IPS-15b (cell line): ENCODE results near the gene MTCL3.
"Not testable (repeated sequence)": the region's sequence is repeated elsewhere in the genome, so short reads cannot be mapped to it uniquely, and the experiment has no call there.

ENCODE experiments used
- H3K27me3 ChIP-seq: one replicate; pipeline ENCODE4 v1.6.1; 2013; ENCODE audit warnings: low read length; ENCODE audit not compliant: control insufficient read depth, insufficient read depth
- H3K36me3 ChIP-seq: one replicate; pipeline ENCODE4 v1.6.1; 2013; ENCODE audit warnings: low read length; ENCODE audit not compliant: control insufficient read depth, insufficient read depth
- H3K4me1 ChIP-seq: one replicate; pipeline ENCODE4 v1.6.1; 2013; ENCODE audit warnings: mild to moderate bottlenecking, low read length; ENCODE audit not compliant: control insufficient read depth, insufficient read depth
- H3K4me3 ChIP-seq: one replicate; pipeline ENCODE4 v1.5.1; 2013; ENCODE audit warnings: low read depth, low read length
- H3K9ac ChIP-seq: one replicate; pipeline ENCODE4 v1.6.1; 2013; ENCODE audit warnings: low read depth, mild to moderate bottlenecking, low read length
- H3K9me3 ChIP-seq: one replicate; pipeline ENCODE4 v1.6.1; 2013; ENCODE audit warnings: mild to moderate bottlenecking, low read length; ENCODE audit not compliant: control insufficient read depth, insufficient read depth

The MTCL3 gene

GRCh38 chr6:127446356-127446755, 72.8 kb downstream of the MTCL3 start:
- no peaks in the 10 kb centered on the region for H3K27me3 ChIP-seq
- no peaks in the 10 kb centered on the region for H3K4me1 ChIP-seq
- no peak overlapping the region for H3K4me3 ChIP-seq
- no peak overlapping the region for H3K9ac ChIP-seq
- H3K36me3 ChIP-seq, result no peaks in the 10 kb centered on the region
- H3K9me3 ChIP-seq, result no peaks in the 10 kb centered on the region

- H3K9ac ChIP-seq, result no peak overlapping the region
- H3K4me3 ChIP-seq, result no peak overlapping the region
- no peaks in the 10 kb centered on the region for H3K36me3 ChIP-seq
- no peaks in the 10 kb centered on the region for H3K9me3 ChIP-seq
- H3K27me3 ChIP-seq, result no peaks in the 10 kb centered on the region
- no peaks in the 10 kb centered on the region for H3K4me1 ChIP-seq
Measured at GRCh38 chr6:127441881-127442280, 77.3 kb downstream of the MTCL3 start.

- H3K27me3 ChIP-seq, result no peaks in the 10 kb centered on the region
- no peak overlapping the region for H3K9ac ChIP-seq
- no peaks in the 10 kb centered on the region for H3K36me3 ChIP-seq
- H3K4me3 ChIP-seq, result no peak overlapping the region
- no peaks in the 10 kb centered on the region for H3K9me3 ChIP-seq
- no peaks in the 10 kb centered on the region for H3K4me1 ChIP-seq
Measured at GRCh38 chr6:127439718-127440117, 79.4 kb downstream of the MTCL3 start.

- Histone ChIP-seq H3K27me3 (no peaks in the 10 kb centered on the region), H3K4me3 (no peak overlapping the region), H3K9ac (no peak overlapping the region), H3K36me3 (no peaks in the 10 kb centered on the region), H3K9me3 (no peaks in the 10 kb centered on the region), H3K4me1 (no peaks in the 10 kb centered on the region)
Measured at GRCh38 chr6:127436578-127437110, 82.5 kb downstream of the MTCL3 start.

GRCh38 chr6:127435626-127436220, 83.4 kb downstream of the MTCL3 start:
- Histone ChIP-seq H3K9me3 (no peaks in the 10 kb centered on the region), H3K36me3 (no peaks in the 10 kb centered on the region), H3K27me3 (no peaks in the 10 kb centered on the region), H3K4me1 (no peaks in the 10 kb centered on the region), H3K4me3 (no peak overlapping the region), H3K9ac (no peak overlapping the region)

GRCh38 chr6:127434651-127435050, 84.5 kb downstream of the MTCL3 start:
- H3K9me3 ChIP-seq, result no peaks in the 10 kb centered on the region
- no peaks in the 10 kb centered on the region for H3K4me1 ChIP-seq
- no peaks in the 10 kb centered on the region for H3K27me3 ChIP-seq
- H3K9ac ChIP-seq, result no peak overlapping the region
- no peaks in the 10 kb centered on the region for H3K36me3 ChIP-seq
- no peak overlapping the region for H3K4me3 ChIP-seq

GRCh38 chr6:127428562-127428961, 90.6 kb downstream of the MTCL3 start:
- H3K36me3 ChIP-seq, H3K4me1 ChIP-seq, H3K27me3 ChIP-seq, H3K9me3 ChIP-seq, H3K9ac ChIP-seq, H3K4me3 ChIP-seq: not testable (repeated sequence)

- H3K9me3 ChIP-seq, result no peaks in the 10 kb centered on the region
- H3K4me1 ChIP-seq, result peaks cover 5% of the 10 kb centered on the region
Measured at GRCh38 chr6:127423921-127424320, 95.2 kb downstream of the MTCL3 start.

More at GRCh38 chr6:127423921-127424320, 95.2 kb downstream of the MTCL3 start:
- Histone ChIP-seq H3K9ac (no peak overlapping the region), H3K27me3 (no peaks in the 10 kb centered on the region), H3K4me3 (no peak overlapping the region), H3K36me3 (no peaks in the 10 kb centered on the region)
